ENCODE measurements around the gene FEM1C. TPM values are rescaled to one million over a fixed set of nuclear protein-coding genes. Genes with fewer than 3 reads are reported as not detected.

FEM1C gene
- total and polyA plus RNA-seq, 10 of the 15 experiments (the other 5 are each of a cell fraction or from before 2014, with no cell fraction given), result 1.9 to 15.6 (median 8.0) TPM

- TF ChIP-seq MLLT1 (IDR thresholded peaks at IDR 0.05), result no peak
Observed at GRCh38 chr5:115578657-115579056, 34.1 kb upstream of the FEM1C start (continued).

GRCh38 chr5:115577741-115578140 lies 33.2 kb upstream of the FEM1C start:
- intact Hi-C loops (cut with micrococcal nuclease; ENCODE audit: unreplicated experiment) (no loop called here), in situ Hi-C loops (cut with MboI) (loop anchor here (25.0 kb wide), 1 partner anchor 1140 kb away; no protein-coding TSS in a partner anchor)
- Histone ChIP-seq H3K4me3 (no peak overlapping the region), H3K4me1 (ENCODE audit: control insufficient read depth, insufficient read depth, low read length) (peaks cover 43% of the 10 kb centered on the region), H3K79me2 (ENCODE audit: control insufficient read depth, insufficient read depth, low read length) (peaks cover 2% of the 10 kb centered on the region), H3K9me3 (replicated peaks; ENCODE audit: control insufficient read depth, insufficient read depth, low read length) (peaks cover 10% of the 10 kb centered on the region; the same call in 2 of the 3 replicates), H3K4me2 (ENCODE audit: control insufficient read depth, insufficient read depth) (0 out of 2 replicates have a peak overlapping the region, but pooled peaks have one; percentile 53), H4K20me1 (ENCODE audit: control insufficient read depth, insufficient read depth) (no peaks in the 10 kb centered on the region), H3K9ac (ENCODE audit: control insufficient read depth, insufficient read depth, low read length) (no peak overlapping the region), H3K36me3 (ENCODE audit: control insufficient read depth in 2 of 2, insufficient read depth in 2 of 2, low read length in 1 of 2) (0 out of 4 replicates have a peak, but pooled peaks cover 0 to 4% of the 10 kb centered on the region in 2 experiments), H3K27me3 (replicated peaks in 1 of 2; ENCODE audit: control insufficient read depth in 2 of 2, insufficient read depth in 2 of 2, low read length in 1 of 2) (no peaks in the 10 kb centered on the region), H2AFZ (ENCODE audit: control insufficient read depth, low read depth, low read length) (peak overlapping the region; percentile 13; the same call in 1 of the 2 replicates), H3K27ac (ENCODE audit: control insufficient read depth, insufficient read depth) (peak overlapping the region; percentile 54)
- POLR2A ChIA-PET, result interaction anchor here (0.7 to 2.0 kb wide), 8 partner anchors 24 to 201 kb away, joined by 3 to 9 read pairs (median 4); no protein-coding TSS in a partner anchor
- WGBS (ENCODE audit: insufficient coverage, insufficient replicate concordance, low lambda C conversion rate, missing lambda C conversion rate), result 1% methylated on average over 6 of the region's 6 CpGs
- RAD21 ChIA-PET (ENCODE audit: unreplicated experiment), result interaction anchor here (0.7 to 7.7 kb wide), 13 partner anchors 10 to 480 kb away, joined by 3 to 66 read pairs (median 3); partner anchors contain the start of genes FEM1C and TICAM2
- no TSS peak for BruUV-seq (replicated peaks)
- CTCF ChIA-PET, result interaction anchor here (0.9 to 5.5 kb wide), 8 partner anchors 26 to 268 kb away, joined by 3 to 58 read pairs (median 4); partner anchors contain the start of gene FEM1C
- no peak for FAIRE-seq
- ATAC-seq, result peak; percentile 60
- no peak for DNase-seq (ENCODE audit: low read depth, low spot score)
- SMC1A ChIA-PET (ENCODE audit: uncharacterized antibody, unreplicated experiment), result interaction anchor here (0.6 to 11.4 kb wide), 15 partner anchors 8 to 781 kb away, joined by 3 to 156 read pairs (median 5); partner anchors contain the start of genes FEM1C, TICAM2 and TMED7
- TF ChIP-seq TAF1 (IDR thresholded peaks at IDR 0.05; ENCODE audit: borderline replicate concordance, low read depth, low read length), result no peak
- TF ChIP-seq TBL1XR1 (IDR thresholded peaks at IDR 0.05; ENCODE audit: low read depth, low read length), result peak; percentile 60; the same call in 1 of the 2 replicates
- no peak for TF ChIP-seq EGR1 (IDR thresholded peaks at IDR 0.05; ENCODE audit: borderline replicate concordance in 1 of 2, low read depth in 2 of 2, low read length in 2 of 2)
- peak; percentile 57 for TF ChIP-seq MEF2B (IDR thresholded peaks at IDR 0.05; ENCODE audit: partially characterized antibody, poor library complexity, severe bottlenecking)
- TF ChIP-seq ZBTB11 (CRISPR knock-in tag; IDR thresholded peaks at IDR 0.05), result no peak
- peak; percentile 90 for TF ChIP-seq BCL3 (IDR thresholded peaks at IDR 0.05; ENCODE audit: borderline replicate concordance, insufficient read depth, low read depth, low read length, poor library complexity, severe bottlenecking)
- TF ChIP-seq FOXM1 (IDR thresholded peaks at IDR 0.05; ENCODE audit: low read depth, low read length), result peak; percentile 88; the same call in 1 of the 2 replicates
- TF ChIP-seq EED (IDR thresholded peaks at IDR 0.05; ENCODE audit: low read depth), result peak; percentile 83
- no peak; the same call in 1 of the 2 replicates for TF ChIP-seq BACH1 (IDR thresholded peaks at IDR 0.05; ENCODE audit: borderline replicate concordance)
- TF ChIP-seq MTA2 (IDR thresholded peaks at IDR 0.05; ENCODE audit: low read depth), result 0 out of 2 replicates have a peak, but pooled peaks have one; percentile 17
- TF ChIP-seq IKZF2 (IDR thresholded peaks at IDR 0.05), result peak; percentile 26 to 75; a peak in 1 of 4 replicates
- TF ChIP-seq IRF4 (IDR thresholded peaks at IDR 0.05; ENCODE audit: low read depth, low read length), result peak; percentile 82; the same call in 1 of the 2 replicates
- TF ChIP-seq SUZ12 (IDR thresholded peaks at IDR 0.05; ENCODE audit: unreplicated experiment), result no peak
- TF ChIP-seq RUNX3 (IDR thresholded peaks at IDR 0.05; ENCODE audit: low read length), result peak; percentile 80

Data from GM12878 (cell line).